HG02943 (cell line): ENCODE results near the gene NUDT15.

ENCODE experiments used
- ATAC-seq: cut with Tn5 transposase; IDR thresholded peaks from one replicate; pipeline ENCODE4 v1.9.1; 2021; ENCODE audit warnings: mild to moderate bottlenecking, low read depth, moderate library complexity; ENCODE audit not compliant: unreplicated experiment

The NUDT15 gene

GRCh38 chr13:48096670-48097069 is 59.1 kb downstream of the NUDT15 start:
- no peak for ATAC-seq
